Heart right ventricle (tissue), 16 donors: ENCODE results near the gene LRRC8E. TPM values are rescaled to one million over a fixed set of nuclear protein-coding genes. Genes with fewer than 3 reads are reported as not detected.
"Not testable (repeated sequence)": the region's sequence is repeated elsewhere in the genome, so short reads cannot be mapped to it uniquely, and the experiment has no call there.

Experiments
- ATAC-seq, 8 donors: fragments of 200-7000 bp; cut with Tn5 transposase; one replicate each; pipeline ENCODE4 v1.9.1; 2020; ENCODE audit warnings: mild to moderate bottlenecking in 8 of 8, moderate library complexity in 8 of 8, moderate number of reproducible peaks in 1 of 8
- DNase-seq, 2 donors: peaks; one replicate each; pipeline ENCODE4 v3.0.0-alpha.2; 2020
- H3K27ac ChIP-seq, 10 donors: fragments of 200-600 bp; sonication (generic) in 2 of 10; one replicate each; pipeline versions ENCODE4 v1.5.0 to v1.8.0; 2020 to 2022; ENCODE audit warnings: mild to moderate bottlenecking in 3 of 10
- H3K27me3 ChIP-seq, 7 donors: fragments of 200-600 bp; one replicate each; pipeline ENCODE4 v1.8.0; 2021 to 2022; ENCODE audit warnings: mild to moderate bottlenecking in 2 of 7
- H3K36me3 ChIP-seq, 9 donors: fragments of 200-600 bp; sonication (generic) in 1 of 9; one replicate each; pipeline versions ENCODE4 v1.5.0 to v1.8.0; 2020 to 2022; ENCODE audit warnings: mild to moderate bottlenecking in 2 of 9
- H3K4me1 ChIP-seq, 9 donors: fragments of 200-600 bp; sonication (generic) in 1 of 9; one replicate each; pipeline versions ENCODE4 v1.5.0 to v1.8.0; 2020 to 2022; ENCODE audit warnings: mild to moderate bottlenecking in 4 of 9
- H3K4me3 ChIP-seq, 10 donors: fragments of 200-600 bp; sonication (generic) in 2 of 10; one replicate each; pipeline versions ENCODE4 v1.5.0 to v1.8.0; 2020 to 2022; ENCODE audit warnings: mild to moderate bottlenecking in 7 of 10, moderate library complexity in 2 of 10
- H3K9me3 ChIP-seq, 11 donors: fragments of 200-600 bp in 10 of 11; sonication (generic) in 2 of 11; one replicate each; pipeline versions ENCODE4 v1.5.0 to v1.8.0; 2013 to 2022; ENCODE audit warnings: mild to moderate bottlenecking in 2 of 11, control low read depth in 1 of 11, moderate library complexity in 1 of 11
- CTCF ChIP-seq, 9 donors: fragments of 200-600 bp; sonication (generic) in 2 of 9; IDR thresholded peaks; one replicate each; pipeline versions ENCODE4 v1.5.0 to v1.8.0; 2021 to 2022; ENCODE audit warnings: antibody characterized with exemption in 9 of 9, mild to moderate bottlenecking in 5 of 9, moderate library complexity in 1 of 9
- WGBS, 2 donors: extraction: QIAGEN DNeasy Blood & Tissue Kit; methylation state at CpG; one replicate each; pipeline ENCODE4 v1.1.7; 2013; ENCODE audit warnings: inconsistent platforms in 1 of 2; 5-methylcytosine and 5-hydroxymethylcytosine counted together
- intact Hi-C, 10 donors: fragments of 100-400 bp; cut with DNase I; formaldehyde crosslinking; loops; one replicate each; pipeline versions ENCODE4 v1.11.1 to v1.14.2; 2022
- polyA plus RNA-seq, 2 donors: library from polyadenylated mRNA; stranded (reverse); fragments of 200-250 nt; gene quantifications; one replicate each; pipeline ENCODE4 v1.2.3, GENCODE V29; 2013
- total RNA-seq, 10 donors: library from RNA; stranded (reverse); fragmentation: NEBNext Ultra II Directional in 3 of 10; extraction: Animal tissue kit (Norgen Biotek cat#: 25700) in 3 of 10; gene quantifications; one replicate each; pipeline versions ENCODE4 v1.2.1 to v1.2.4, GENCODE V29; 2021 to 2023
- donor health status: Arrhythmogenic right ventricular cardiomyopathy.
- donor health status: ischemic (EF 13 %, LVEDD 7.1; RV severe dilation, severe dysfunction).
- donor health status: healthy with polysubstance abuse.
- donor health status: DM: no; HTN: yes; CAD: no.
- donor health status: DM: no; HTN: no; CAD: no.
- donor health status: ischemic (EF 25% LVEDD 6.9; RV normal size, moderate dysfunction).
- donor health status: ischemic (EF 25% LVEDD 5.7; RV mildly dilated, moderate dysfunction).
- donor health status: healthy.
- donor health status: DM: yes; HTN: yes; CAD: no.
- donor health status: Ischemic cardiomyopathy.
- donor health status: ischemic (EF 35%, LVEDD 5.7; RV mildly dilated, moderate dysfunction).
- donor health status: nonischemic (EF 11% LVEDD 7.7; RV severe dilation, severe dysfunction).
- donor health status: DM: yes; HTN: yes; CAD: no.
- donor health status: PGD.
- donor health status: ischemic (EF 29% LVEDD 5.4; RV normal size, mild dysfunction).
- donor health status: nonischemic (EF 23%, LVEDD 6.1; RV moderate dilation, normal function).

The LRRC8E gene
- total and polyA plus RNA-seq, 12 donors: 0.33 to 3.3 (median 0.99) TPM

- Histone ChIP-seq H3K4me3 (peak overlapping the region in 9 of 10 donors; percentile 11 to 49 (median 40)), H3K27ac (peak overlapping the region in 7 of 10 donors; percentile 26 to 78 (median 56)), H3K4me1 (peaks cover 12 to 63% (median 45%) of the 10 kb centered on the region in 9 donors), H3K27me3 (peaks cover 11 to 56% (median 49%) of the 10 kb centered on the region in 7 donors), H3K9me3 (no peaks in the 10 kb centered on the region), H3K36me3 (peaks cover 0 to 23% (median 11%) of the 10 kb centered on the region in 9 donors)
- WGBS, 2 donors: 1% methylated on average over 64 to 71 of the region's 71 CpGs
- peak in 7 of 9 donors; percentile 37 to 63 (median 57) for TF ChIP-seq CTCF (IDR thresholded peaks at IDR 0.05)
- ATAC-seq (peak in 2 of 8 donors; percentile 2 to 6), DNase-seq (peak in 1 of 2 donors; percentile 57)
- intact Hi-C loops: no loop called here
Observed at GRCh38 chr19:7917267-7918061, 29.2 kb downstream of the LRRC8E start.

- H3K9me3 ChIP-seq, ATAC-seq, DNase-seq, intact Hi-C loops: not testable (repeated sequence)
- Histone ChIP-seq H3K4me1 (peaks cover 12 to 66% (median 45%) of the 10 kb centered on the region in 9 donors), H3K27ac (peak overlapping the region in 6 of 10 donors; percentile 53 to 78 (median 59)), H3K36me3 (peaks cover 0 to 22% (median 11%) of the 10 kb centered on the region in 9 donors), H3K27me3 (peaks cover 11 to 56% (median 49%) of the 10 kb centered on the region in 7 donors), H3K4me3 (peak overlapping the region in 8 of 10 donors; percentile 29 to 49 (median 41))
- TF ChIP-seq CTCF (IDR thresholded peaks at IDR 0.05): peak in 1 of 9 donors; percentile 8
- 29 to 32% methylated on average over 28 of the region's 29 CpGs for WGBS, 2 donors
Observed at GRCh38 chr19:7918062-7918614, 29.8 kb downstream of the LRRC8E start.

- peak overlapping the region in 1 of 10 donors; percentile 93 for H3K27ac ChIP-seq
- peaks cover 11 to 56% (median 49%) of the 10 kb centered on the region in 7 donors for H3K27me3 ChIP-seq
- TF ChIP-seq CTCF (IDR thresholded peaks at IDR 0.05): no peak
- 34 to 42% methylated on average over 42 of the region's 42 CpGs for WGBS, 2 donors
- H3K36me3 ChIP-seq: peaks cover 0 to 18% (median 11%) of the 10 kb centered on the region in 9 donors
- intact Hi-C loops: no loop called here
- peaks cover 12 to 67% (median 45%) of the 10 kb centered on the region in 9 donors for H3K4me1 ChIP-seq
- ATAC-seq (no peak), DNase-seq (no peak)
- H3K9me3 ChIP-seq: no peaks in the 10 kb centered on the region
- H3K4me3 ChIP-seq: peak overlapping the region in 5 of 10 donors; percentile 3 to 88 (median 80)
Observed at GRCh38 chr19:7918615-7919421, 30.5 kb downstream of the LRRC8E start.
